GM23248 (cell line): Measurements from ENCODE around the gene MMP7.

Experiments used
- EZH2 ChIP-seq: fragments of 200-600 bp; sonication (generic); IDR thresholded peaks from 2 replicates; pipeline ENCODE4 v1.6.1; 2018; ENCODE audit warnings: antibody characterized with exemption, mild to moderate bottlenecking; ENCODE audit not compliant: insufficient read depth, poor library complexity, severe bottlenecking
- EZH2phosphoT487 ChIP-seq: fragments of 200-600 bp; sonication (generic); IDR thresholded peaks from 2 replicates; pipeline ENCODE4 v1.6.1; 2018; ENCODE audit warnings: antibody characterized with exemption, moderate library complexity, mild to moderate bottlenecking, low read depth; ENCODE audit not compliant: insufficient read depth

DNA sequence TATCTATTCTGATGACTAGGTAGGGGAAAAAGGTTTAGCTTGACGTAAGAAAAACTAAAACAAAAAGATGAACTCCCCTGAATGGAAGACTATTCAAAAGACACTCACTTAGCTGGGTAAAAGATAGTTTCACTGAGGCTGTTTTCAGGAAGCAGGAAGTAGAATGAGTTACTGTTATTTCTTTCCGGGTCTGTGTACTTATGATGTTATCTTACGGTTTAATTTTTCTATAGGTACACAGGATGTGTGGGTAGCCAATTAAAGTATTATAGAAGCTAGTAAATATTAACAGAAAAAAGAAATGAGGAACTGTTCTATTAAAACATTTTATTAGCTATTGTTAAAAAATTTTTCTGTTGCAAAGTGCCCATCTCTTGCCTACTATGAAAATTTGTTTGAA is 45.8 kb upstream of the MMP7 start:
- no peak for TF ChIP-seq EZH2
- TF ChIP-seq EZH2phosphoT487, result no peak
